NCI-H1694 (cell line): ENCODE data around the gene ATF4.

Experiments used
- DNase-seq: peaks from one replicate; lab custom pipeline; 2025; lab: John Stamatoyannopoulos, UW

The ATF4 gene

GRCh38 chr22:39558950-39559349, 38.6 kb downstream of the ATF4 start:
- DNase-seq, result no peak

- no peak for DNase-seq
These were observed 39.2 kb downstream of the ATF4 start for GRCh38 chr22:39559456-39560105.

GRCh38 chr22:39560127-39560526, 39.8 kb downstream of the ATF4 start:
- DNase-seq, result no peak

- DNase-seq, result no peak
These were observed 42.6 kb downstream of the ATF4 start for GRCh38 chr22:39562839-39563489.

- DNase-seq, result no peak
These were observed 43.4 kb downstream of the ATF4 start for GRCh38 chr22:39563571-39564428.

DNA sequence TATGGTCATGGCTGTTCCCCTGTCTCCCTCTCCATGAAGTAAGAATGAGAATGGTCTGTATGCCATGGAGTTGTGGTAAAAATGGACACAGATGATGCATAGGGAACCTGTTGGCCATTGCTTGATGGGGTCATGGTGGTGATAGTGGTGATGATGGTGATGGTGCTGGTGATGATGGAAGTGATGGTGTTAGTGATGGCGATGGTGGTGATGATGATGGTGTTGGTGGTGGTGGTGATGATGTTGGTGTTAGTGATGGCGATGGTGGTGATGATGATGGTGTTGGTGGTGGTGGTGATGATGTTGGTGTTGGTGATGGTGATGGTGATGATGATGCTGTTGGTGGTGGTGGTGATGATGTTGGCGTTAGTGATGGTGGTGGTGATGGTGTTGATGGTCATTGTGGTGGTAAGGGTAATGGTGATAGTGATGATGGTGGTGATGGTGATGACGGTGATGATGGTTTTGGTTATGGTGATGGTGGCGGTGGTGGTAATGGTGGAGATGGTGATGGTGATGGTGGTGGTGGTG, 45.1 kb downstream of the ATF4 start:
- DNase-seq, result no peak

DNA sequence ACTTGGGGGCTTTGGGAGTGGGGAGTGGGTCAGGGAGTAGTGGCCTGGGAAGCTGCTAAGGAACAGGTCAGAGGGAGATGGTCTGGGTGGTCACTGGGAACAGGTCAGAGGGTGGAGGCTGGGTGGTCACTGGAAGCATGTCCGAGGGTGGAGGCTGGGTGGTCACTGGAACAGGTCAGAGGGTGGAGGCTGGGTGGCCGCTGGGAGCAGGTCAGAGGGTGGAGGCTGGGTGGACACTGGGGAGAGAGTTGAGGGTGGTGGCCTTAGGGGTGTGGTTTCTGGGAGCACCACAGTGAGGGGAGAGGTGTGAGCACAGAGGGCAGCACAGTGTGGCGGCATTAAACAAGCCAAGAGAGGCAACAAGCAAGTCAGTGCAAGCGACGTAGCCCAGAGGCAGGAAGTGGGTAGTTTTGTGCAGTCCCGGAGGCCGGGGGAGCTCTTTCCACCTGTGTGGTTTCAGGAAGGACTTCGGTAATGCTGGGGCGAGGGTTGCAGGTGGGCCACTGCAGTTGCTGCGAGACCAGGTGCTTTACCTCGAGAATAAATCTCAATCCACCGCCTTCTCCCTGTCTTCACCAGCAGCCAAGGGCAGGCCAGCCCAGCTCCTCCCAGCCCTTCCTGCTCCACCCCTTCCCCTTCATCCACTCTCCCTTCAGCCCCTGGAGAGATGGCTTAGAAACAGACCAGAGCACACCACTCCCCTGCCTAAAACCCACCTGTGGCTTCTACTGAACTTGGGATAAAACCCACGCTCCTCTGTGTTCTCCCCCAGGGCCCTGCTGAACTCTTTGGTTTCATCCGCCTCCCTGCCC, 47.0 kb downstream of the ATF4 start:
- DNase-seq, result no peak

DNA sequence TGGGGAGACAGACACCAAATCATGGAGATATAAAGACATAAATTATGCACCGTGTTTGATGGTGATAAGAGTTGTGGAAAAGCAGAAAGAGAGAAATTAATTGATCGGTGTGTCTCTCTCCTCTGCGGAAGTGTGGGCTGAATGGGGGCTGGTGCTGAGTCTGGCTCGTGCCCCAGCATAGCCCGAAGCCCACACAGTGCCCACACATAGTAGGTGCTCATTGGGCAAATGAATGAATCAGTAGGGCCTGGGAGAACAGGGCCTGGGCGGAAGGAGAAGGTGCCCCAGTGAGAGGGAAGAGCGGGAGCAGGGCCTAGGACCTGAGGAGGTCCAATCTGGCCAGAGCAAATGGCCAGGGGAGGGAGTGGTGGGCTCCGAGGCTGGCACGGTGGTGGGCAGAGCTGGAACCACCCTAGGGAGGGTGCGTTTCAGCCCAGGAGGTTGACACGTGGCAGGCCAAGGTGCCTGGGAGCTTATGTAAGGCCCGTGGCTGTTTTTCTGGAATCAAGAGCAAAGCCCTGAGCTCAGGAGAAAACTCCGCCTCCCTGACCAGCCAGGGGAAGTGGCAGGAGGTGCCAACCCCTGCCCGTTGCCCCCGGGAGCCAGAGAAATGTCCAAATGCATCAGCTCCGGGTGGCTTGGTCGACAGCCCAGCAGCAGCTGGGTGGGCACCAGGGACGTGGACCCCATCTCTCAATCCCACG, 48.1 kb downstream of the ATF4 start:
- no peak for DNase-seq

DNA sequence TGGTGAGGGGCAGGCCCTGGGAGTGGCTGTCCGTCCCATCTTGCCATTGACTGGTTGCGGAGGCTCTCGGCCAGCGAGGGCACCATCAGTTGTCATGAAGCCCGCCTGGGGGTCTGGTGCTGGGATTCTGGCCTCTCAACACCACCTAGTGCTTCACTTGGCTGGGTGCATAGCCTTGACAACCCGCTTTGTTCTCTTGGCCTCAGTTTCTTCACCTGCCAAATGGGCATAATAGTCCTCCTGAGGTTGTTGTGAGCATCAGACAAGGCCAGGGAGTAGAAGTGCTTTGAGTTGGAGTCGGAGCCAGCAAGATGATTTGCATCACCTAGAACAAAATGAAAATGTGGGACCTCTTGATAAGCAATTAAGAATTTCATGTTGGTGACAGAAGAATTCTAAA, 48.7 kb downstream of the ATF4 start:
- no peak for DNase-seq

GRCh38 chr22:39570226-39570625, 49.9 kb downstream of the ATF4 start:
- no peak for DNase-seq

DNA sequence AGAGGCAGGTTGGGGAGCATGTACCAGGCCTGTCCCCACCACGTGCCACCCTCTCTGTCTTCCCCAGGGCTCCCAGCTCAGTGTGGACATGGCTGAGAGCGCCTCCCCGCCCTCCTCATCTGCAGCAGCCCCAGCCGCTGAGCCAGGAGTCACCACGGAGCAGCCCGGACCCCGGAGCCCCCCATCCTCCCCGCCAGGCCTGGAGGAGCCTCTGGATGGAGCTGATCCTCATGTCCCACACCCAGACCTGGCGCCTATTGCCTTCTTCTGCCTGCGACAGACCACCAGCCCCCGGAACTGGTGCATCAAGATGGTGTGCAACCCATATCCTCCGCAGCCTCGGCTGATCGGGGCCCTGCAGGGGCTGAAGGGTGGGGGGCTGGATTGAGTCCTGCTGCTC, 50.3 kb downstream of the ATF4 start, which contains the start of gene CACNA1I:
Gene CACNA1I, plus strand, starts transcription at position 89 of the 400 bp plus-strand sequence. Its CDS starts 0 bp downstream, at position 89.
- no peak for DNase-seq

DNA sequence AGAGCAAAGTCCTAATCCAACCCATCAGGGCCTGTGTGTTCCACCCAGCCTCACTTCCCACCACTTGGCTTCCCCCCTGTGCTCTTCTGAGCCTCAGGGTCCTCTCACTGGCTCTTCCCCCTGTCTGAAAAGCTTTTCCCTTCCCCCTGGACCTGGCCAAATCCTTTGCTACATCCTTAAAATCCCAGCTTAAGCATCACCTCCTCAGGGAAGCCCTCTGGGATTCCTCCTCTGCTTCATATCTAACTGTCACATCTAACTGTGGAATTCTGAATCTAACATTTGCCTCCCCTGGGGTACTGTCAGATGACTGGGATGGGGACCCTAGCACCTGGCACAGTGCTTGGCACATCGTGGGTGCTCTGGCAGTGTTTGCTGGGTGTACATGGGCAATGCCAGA, 51.2 kb downstream of the ATF4 start:
- no peak for DNase-seq
